HepG2 (cell line): ENCODE results near the gene RERE. TPM values are rescaled to one million over a fixed set of nuclear protein-coding genes. Genes with fewer than 3 reads are reported as not detected.

Experiments
- ATAC-seq: fragments of 200-7000 bp; cut with Tn5 transposase; 3 replicates; pipeline ENCODE4 v1.9.1; 2020; ENCODE audit warnings: mild to moderate bottlenecking, moderate library complexity
- BruUV-seq: library from RNA; stranded (reverse); fragments of 400-500 nt; replicated peaks from 2 replicates; lab custom pipeline; 2021; lab: Mats Ljungman, UMichigan
- CTCF ChIA-PET: fragments of 300-600 bp; formaldehyde crosslinking; extraction: SDS; loops from one replicate; lab custom pipeline; 2021; ENCODE audit warnings: low total read pairs, inconsistent platforms, low intra/inter-chr PET ratio; lab: Yijun Ruan, JAX
- POLR2A ChIA-PET: fragments of 350-600 bp; sonication (Branson Sonifier 250); formaldehyde crosslinking; loops from one replicate; lab custom pipeline; 2020; ENCODE audit warnings: antibody characterized with exemption, inconsistent platforms; lab: Yijun Ruan, JAX
- DNase-seq: peaks from one replicate; pipeline ENCODE4 v3.0.0-alpha.2; 2015; ENCODE audit warnings: low spot score
- FAIRE-seq: peaks from 3 replicates; lab custom pipeline; 2011; peaks lifted over from hg19 to GRCh38; lab: Jason Lieb, UNC
- H2AFZ ChIP-seq: one replicate; pipeline ENCODE4 v1.6.1; 2011; ENCODE audit warnings: low read length, inconsistent platforms
- H3K27ac ChIP-seq: fragments of 300-600 bp; 3 replicates; pipeline ENCODE4 v1.8.0; 2011; ENCODE audit warnings: mixed run types, mild to moderate bottlenecking, mixed read lengths, low read length, inconsistent platforms; ENCODE audit not compliant: insufficient read depth; ENCODE audit errors: extremely low read length
- H3K27me3 ChIP-seq, 2 experiments: fragments of 200-600 bp in 1 of 2; 2 replicates in 1 of 2; 3 replicates in 1 of 2; pipeline versions ENCODE4 v1.6.0 to v1.8.0; 2011; ENCODE audit warnings: low read length in 2 of 2, mild to moderate bottlenecking in 2 of 2, moderate library complexity in 2 of 2, inconsistent platforms in 1 of 2; ENCODE audit not compliant: insufficient read depth in 2 of 2, control insufficient read depth in 1 of 2
- H3K36me3 ChIP-seq, 2 experiments: fragments of 200-600 bp in 1 of 2; replicated peaks in 1 of 2; 2 replicates in 1 of 2; 3 replicates in 1 of 2; pipeline versions ENCODE4 v1.5.1 to v1.8.0; 2011; ENCODE audit warnings: low read length in 2 of 2, inconsistent platforms in 1 of 2; ENCODE audit not compliant: insufficient read depth in 2 of 2, control insufficient read depth in 1 of 2
- H3K4me1 ChIP-seq: 2 replicates; pipeline ENCODE4 v1.5.1; 2012; ENCODE audit warnings: low read length, inconsistent platforms; ENCODE audit not compliant: insufficient read depth
- H3K4me2 ChIP-seq: 2 replicates; pipeline ENCODE4 v1.6.0; 2011; ENCODE audit warnings: low read depth, low read length, inconsistent platforms
- H3K4me3 ChIP-seq, 3 experiments: fragments of 200-600 bp in 1 of 3; sonication (generic), shearing (Covaris generic) in 1 of 3; replicated peaks in 1 of 3; 2 replicates each; pipeline ENCODE4 v1.5.1; 2011 to 2016; ENCODE audit warnings: low read length in 3 of 3, inconsistent platforms in 2 of 3, low read depth in 2 of 3, mild to moderate bottlenecking in 2 of 3, control low read depth in 1 of 3, mixed read lengths in 1 of 3; ENCODE audit not compliant: insufficient read depth in 1 of 3
- H3K79me2 ChIP-seq: one replicate; pipeline ENCODE4 v1.6.1; 2011; ENCODE audit warnings: low read length, inconsistent platforms; ENCODE audit not compliant: insufficient read depth
- H3K9ac ChIP-seq: 2 replicates; pipeline ENCODE4 v1.6.0; 2011; ENCODE audit warnings: mild to moderate bottlenecking, low read depth, low read length, inconsistent platforms; ENCODE audit not compliant: insufficient read depth
- H3K9me3 ChIP-seq: 2 replicates; pipeline ENCODE4 v1.5.1; 2012; ENCODE audit warnings: mild to moderate bottlenecking, low read length
- H4K20me1 ChIP-seq: 2 replicates; pipeline ENCODE4 v1.6.0; 2011; ENCODE audit warnings: inconsistent platforms, mild to moderate bottlenecking, low read length, moderate library complexity; ENCODE audit not compliant: insufficient read depth
- whole genome bisulfite sequencing: methylation state at CpG from one replicate; pipeline ENCODE4 v1.1.6; 2017; ENCODE audit warnings: low lambda C conversion rate; 5-methylcytosine and 5-hydroxymethylcytosine counted together
- in situ Hi-C: cut with HindIII; loops from 2 replicates; pipeline ENCODE4 v1.10.0; 2017; ENCODE audit warnings: low pct_unique_long_range_greater_than_20kb; ENCODE audit not compliant: extremely low pct_ligation_motif_present
- intact Hi-C: fragments of 100-400 bp; cut with micrococcal nuclease; formaldehyde crosslinking; loops from one replicate; pipeline ENCODE4 v1.10.0; 2022; ENCODE audit not compliant: unreplicated experiment
- polyA plus RNA-seq, 8 experiments: library from polyadenylated mRNA; depleted of rRNA in 3 of 8; stranded (reverse) in 7 of 8; unstranded in 1 of 8; fragments of >200 nt; fragmentation: Illumina TruSeq in 4 of 8; extraction: Trizol in 4 of 8; gene quantifications; 2 replicates each; pipeline versions ENCODE4 v1.2.1 to v1.2.3, GENCODE V29; 2011 to 2016; ENCODE audit warnings: low read depth in 4 of 8, missing spikeins in 1 of 8, mixed read lengths in 1 of 8; ENCODE audit not compliant: insufficient read depth in 1 of 8
- total RNA-seq, 5 experiments: library from RNA; depleted of rRNA; stranded (reverse); fragments of >200 nt; fragmentation: Illumina TruSeq; extraction: Trizol; gene quantifications; 2 replicates each; pipeline ENCODE4 v1.2.3, GENCODE V29; 2016; ENCODE audit warnings: low read depth in 1 of 5
- TF ChIP-seq, protein P1 (sequence below): sonication (generic); formaldehyde crosslinking; IDR thresholded peaks from 2 replicates; pipeline ENCODE4 v1.8.1; 2023; ENCODE audit warnings: mild to moderate bottlenecking, missing genetic modification reagents
- TF ChIP-seq, protein P2 (sequence below): sonication (generic); formaldehyde crosslinking; IDR thresholded peaks from 2 replicates; pipeline ENCODE4 v1.5.0; 2020; ENCODE audit warnings: mild to moderate bottlenecking, missing genetic modification reagents

RERE gene
- total and polyA plus RNA-seq, 2 of the 13 experiments (the other 11 are each of a cell fraction or from before 2014, with no cell fraction given) = 18.3 to 21.9 TPM

DNA sequence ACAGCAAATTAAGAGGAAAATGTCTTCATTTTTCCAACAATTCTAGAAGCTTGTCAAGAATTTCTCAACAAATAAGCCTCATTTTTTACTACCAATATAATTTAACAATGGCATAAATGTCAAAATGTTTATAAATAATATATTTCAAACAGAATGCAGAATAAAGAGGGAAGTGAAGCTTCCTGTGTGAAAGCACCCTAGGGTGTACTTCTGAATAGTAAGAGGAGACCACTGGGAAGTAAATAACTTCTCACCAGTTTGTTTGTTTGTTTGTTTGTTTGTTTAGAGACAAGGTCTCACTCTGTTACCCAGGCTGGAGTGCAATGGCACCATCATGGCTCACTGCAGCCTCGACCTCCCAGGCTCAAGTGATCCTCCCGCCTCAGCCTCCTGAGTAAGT lies 255.2 kb downstream of the RERE start:
- H3K9me3 ChIP-seq = no peaks in the 10 kb centered on the region
- TF ChIP-seq, protein P1, sequence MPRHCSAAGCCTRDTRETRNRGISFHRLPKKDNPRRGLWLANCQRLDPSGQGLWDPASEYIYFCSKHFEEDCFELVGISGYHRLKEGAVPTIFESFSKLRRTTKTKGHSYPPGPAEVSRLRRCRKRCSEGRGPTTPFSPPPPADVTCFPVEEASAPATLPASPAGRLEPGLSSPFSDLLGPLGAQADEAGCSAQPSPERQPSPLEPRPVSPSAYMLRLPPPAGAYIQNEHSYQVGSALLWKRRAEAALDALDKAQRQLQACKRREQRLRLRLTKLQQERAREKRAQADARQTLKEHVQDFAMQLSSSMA = no peak
- TF ChIP-seq, protein P2, sequence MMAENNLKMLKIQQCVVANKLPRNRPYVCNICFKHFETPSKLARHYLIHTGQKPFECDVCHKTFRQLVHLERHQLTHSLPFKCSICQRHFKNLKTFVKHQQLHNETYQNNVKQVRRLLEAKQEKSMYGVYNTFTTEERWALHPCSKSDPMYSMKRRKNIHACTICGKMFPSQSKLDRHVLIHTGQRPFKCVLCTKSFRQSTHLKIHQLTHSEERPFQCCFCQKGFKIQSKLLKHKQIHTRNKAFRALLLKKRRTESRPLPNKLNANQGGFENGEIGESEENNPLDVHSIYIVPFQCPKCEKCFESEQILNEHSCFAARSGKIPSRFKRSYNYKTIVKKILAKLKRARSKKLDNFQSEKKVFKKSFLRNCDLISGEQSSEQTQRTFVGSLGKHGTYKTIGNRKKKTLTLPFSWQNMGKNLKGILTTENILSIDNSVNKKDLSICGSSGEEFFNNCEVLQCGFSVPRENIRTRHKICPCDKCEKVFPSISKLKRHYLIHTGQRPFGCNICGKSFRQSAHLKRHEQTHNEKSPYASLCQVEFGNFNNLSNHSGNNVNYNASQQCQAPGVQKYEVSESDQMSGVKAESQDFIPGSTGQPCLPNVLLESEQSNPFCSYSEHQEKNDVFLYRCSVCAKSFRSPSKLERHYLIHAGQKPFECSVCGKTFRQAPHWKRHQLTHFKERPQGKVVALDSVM (CRISPR knock-in tag) = peak; percentile 71; the same call in 1 of the 2 replicates
- TF ChIP-seq, all 625 proteins: peak for 1
- DNase-seq = no peak
- POLR2A ChIA-PET = interaction anchor here (1.1 to 2.2 kb wide), 2 partner anchors 108 to 109 kb away, joined by 4 to 9 read pairs; no protein-coding TSS in a partner anchor
- H2AFZ ChIP-seq = no peak overlapping the region
- peaks cover 4 to 15% of the 10 kb centered on the region in 2 experiments for H3K36me3 ChIP-seq
- no peaks in the 10 kb centered on the region for H3K27me3 ChIP-seq
- no peak overlapping the region for H3K4me2 ChIP-seq
- peak overlapping the region; percentile 75 for H3K27ac ChIP-seq
- peaks cover 29% of the 10 kb centered on the region for H4K20me1 ChIP-seq
- H3K79me2 ChIP-seq = peaks cover 72% of the 10 kb centered on the region
- H3K9ac ChIP-seq = no peak overlapping the region
- peaks cover 70% of the 10 kb centered on the region for H3K4me1 ChIP-seq
- intact Hi-C loops (loop anchor here (5.0 kb wide), 1 partner anchor 285 kb away; no protein-coding TSS in a partner anchor), in situ Hi-C loops (loop anchor here (10.0 to 25.0 kb wide), 2 partner anchors 103 to 275 kb away; no protein-coding TSS in a partner anchor)
- ATAC-seq = no peak
- 100% methylated on average over 2 of the region's 2 CpGs for WGBS
- BruUV-seq = no TSS peak
- CTCF ChIA-PET = interaction anchor here (2.0 to 3.0 kb wide), 2 partner anchors 109 to 164 kb away, joined by 16 to 17 read pairs; no protein-coding TSS in a partner anchor
- no peak overlapping the region for H3K4me3 ChIP-seq
- FAIRE-seq = no peak
